Measurements from ENCODE around the gene KLHL29. TPM values are rescaled to one million over a fixed set of nuclear protein-coding genes. Genes with fewer than 3 reads are reported as not detected.

KLHL29 gene
- total RNA-seq, 2 experiments from 2014 or later: 2.9 to 3.5 TPM

DNA sequence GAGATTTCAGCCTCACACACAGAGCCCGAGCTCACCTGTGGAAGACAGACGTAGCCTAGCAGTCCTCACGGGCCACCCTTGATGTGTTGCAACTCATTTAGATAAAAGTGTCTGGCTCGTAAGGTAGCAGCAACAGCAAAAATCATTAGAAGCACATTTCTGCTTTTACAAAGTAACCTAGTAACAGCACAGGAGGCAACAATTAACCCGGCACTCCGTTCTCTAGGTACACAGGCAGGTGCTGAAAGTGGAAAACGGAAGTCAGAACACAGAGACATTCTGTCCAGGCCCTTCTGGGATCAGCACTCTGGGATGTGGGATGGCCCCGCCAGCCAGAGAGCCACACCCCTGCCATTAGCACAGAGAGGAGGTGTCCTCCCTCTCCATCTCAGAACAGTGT is 99.3 kb downstream of the KLHL29 start:
- no peak for DNase-seq
- H3K4me3 Mint-ChIP-seq: no peak overlapping the region
- no peaks in the 10 kb centered on the region for H3K36me3 Mint-ChIP-seq (ENCODE audit: low read depth)
- no peaks in the 10 kb centered on the region for H3K9me3 Mint-ChIP-seq
- ChIA-PET POLR2A (no interaction called here), CTCF (no interaction called here)
- peaks cover 22% of the 10 kb centered on the region for H3K4me1 Mint-ChIP-seq
- peaks cover 9% of the 10 kb centered on the region for H3K27me3 Mint-ChIP-seq
- no peak overlapping the region for H3K27ac Mint-ChIP-seq

DNA sequence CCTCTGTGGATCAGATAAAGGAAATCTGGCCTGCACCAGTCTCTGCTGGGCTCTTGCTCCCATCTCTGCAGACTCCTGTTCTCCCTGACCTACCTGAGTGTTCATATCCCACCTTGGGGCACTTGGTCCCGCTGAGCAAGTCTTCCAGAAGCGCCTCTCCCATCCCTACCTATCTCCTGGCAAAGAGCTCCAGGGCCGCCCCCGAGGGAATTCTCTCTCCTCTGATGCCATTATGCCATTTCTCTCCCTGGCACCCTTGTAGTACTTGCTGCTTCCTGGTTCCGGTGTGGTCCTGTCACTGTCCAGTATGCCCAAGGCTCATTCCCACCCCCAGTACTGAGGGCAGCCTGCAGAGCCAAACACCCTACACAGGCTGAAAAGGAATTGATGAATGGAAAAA is 99.8 kb downstream of the KLHL29 start:
- no peaks in the 10 kb centered on the region for H3K36me3 Mint-ChIP-seq (ENCODE audit: low read depth)
- ChIA-PET POLR2A (no interaction called here), CTCF (no interaction called here)
- H3K9me3 Mint-ChIP-seq: no peaks in the 10 kb centered on the region
- peaks cover 4% of the 10 kb centered on the region for H3K27me3 Mint-ChIP-seq
- no peak for DNase-seq
- no peak overlapping the region for H3K27ac Mint-ChIP-seq
- no peak overlapping the region for H3K4me3 Mint-ChIP-seq
- peaks cover 27% of the 10 kb centered on the region for H3K4me1 Mint-ChIP-seq

DNA sequence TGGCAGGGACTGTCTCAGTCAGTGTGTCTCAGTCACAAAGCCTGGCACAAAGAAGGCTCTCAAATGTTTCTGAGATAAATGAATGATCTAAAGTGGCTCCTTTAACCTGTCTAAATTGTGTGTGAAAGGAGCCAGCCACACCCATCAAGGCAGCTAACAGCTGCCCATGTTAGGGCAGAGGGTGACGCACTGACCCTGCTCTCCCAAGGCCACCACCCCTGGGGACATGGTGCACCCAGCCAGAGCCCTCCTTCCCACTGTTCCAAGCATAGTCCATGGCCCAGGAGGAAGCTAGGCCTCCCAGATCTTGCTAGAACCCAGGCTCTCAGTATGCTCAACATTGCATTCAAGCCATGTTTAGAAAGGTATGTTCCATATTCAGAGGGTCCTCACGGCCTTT is 100.3 kb downstream of the KLHL29 start:
- H3K27me3 Mint-ChIP-seq: peaks cover 4% of the 10 kb centered on the region

DNA sequence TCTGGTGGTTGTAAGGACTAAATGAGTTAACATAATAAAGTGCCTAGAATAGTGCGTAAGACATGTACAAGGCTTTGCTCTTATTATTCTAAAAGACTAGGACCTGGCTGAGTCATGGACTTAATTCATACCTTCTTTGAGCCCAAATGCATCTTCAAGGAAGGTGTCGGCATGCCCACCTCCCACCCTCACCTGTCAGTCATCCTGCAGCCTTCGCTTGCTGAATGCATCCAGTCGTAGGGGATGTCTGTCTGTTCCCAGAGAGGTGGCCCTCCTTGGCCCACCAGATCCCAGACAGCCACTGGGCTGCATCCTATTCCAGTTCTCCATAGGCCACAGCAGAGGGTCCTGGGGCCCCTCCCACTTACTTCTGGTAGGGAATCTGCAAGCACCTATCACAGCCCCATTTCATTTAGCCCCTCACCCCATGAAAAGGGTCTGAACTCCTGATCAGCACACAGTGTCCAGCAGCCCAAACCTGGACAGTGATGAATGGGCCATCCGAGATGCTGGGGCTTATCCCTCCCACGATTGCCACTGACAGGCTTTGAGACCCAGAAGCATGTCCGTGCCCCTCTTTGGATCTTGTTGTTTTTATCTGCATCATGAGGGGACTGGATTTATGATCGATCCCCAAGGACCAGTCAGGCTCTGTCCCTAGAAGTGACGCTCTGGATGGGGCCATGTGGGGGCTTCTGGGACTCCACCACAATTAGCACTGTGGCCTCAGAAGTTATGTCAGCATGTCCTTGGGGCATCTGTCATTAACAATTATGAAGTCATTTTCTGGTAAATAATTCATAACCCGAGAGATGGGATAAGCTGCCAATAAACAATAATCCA is 101.1 kb downstream of the KLHL29 start:
- POLR2A ChIA-PET: no interaction called here
- peaks cover 4% of the 10 kb centered on the region for H3K27me3 Mint-ChIP-seq
- peaks cover 40% of the 10 kb centered on the region for H3K4me1 Mint-ChIP-seq
- H3K27ac Mint-ChIP-seq: no peak overlapping the region
- H3K36me3 Mint-ChIP-seq (ENCODE audit: low read depth): no peaks in the 10 kb centered on the region
- H3K9me3 Mint-ChIP-seq: no peaks in the 10 kb centered on the region
- H3K4me3 Mint-ChIP-seq: no peak overlapping the region
- CTCF ChIA-PET: interaction anchor here (1.0 kb wide), 1 partner anchor 10 kb away, joined by 3 read pairs; no protein-coding TSS in a partner anchor
- DNase-seq: no peak

More for the DNA sequence above, 100.3 kb downstream of the KLHL29 start:
- no peak for DNase-seq
- Mint-ChIP-seq H3K9me3 (no peaks in the 10 kb centered on the region), H3K36me3 (ENCODE audit: low read depth) (no peaks in the 10 kb centered on the region), H3K27ac (no peak overlapping the region), H3K4me1 (peaks cover 32% of the 10 kb centered on the region), H3K4me3 (no peak overlapping the region)
- POLR2A ChIA-PET: no interaction called here
- CTCF ChIA-PET: no interaction called here

DNA sequence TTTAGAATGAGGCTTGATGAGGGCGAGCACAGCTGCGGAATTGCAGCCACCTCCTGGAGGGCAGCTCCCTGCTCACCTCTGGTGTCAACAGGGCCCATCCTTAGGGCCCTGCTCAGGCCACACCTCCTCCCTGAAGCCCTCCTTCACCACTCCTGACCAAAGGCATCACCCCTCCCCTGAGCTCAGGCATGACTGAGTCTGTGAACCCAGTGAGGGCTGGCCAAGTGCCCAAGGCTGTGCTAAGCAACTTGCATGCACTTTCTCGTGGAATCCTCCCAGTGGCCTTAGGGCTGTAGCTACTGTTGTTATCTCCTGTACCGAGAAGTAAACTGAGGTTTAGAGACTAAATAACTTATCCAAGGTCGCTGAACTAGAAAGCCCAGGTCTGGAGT is 101.7 kb downstream of the KLHL29 start:
- ChIA-PET POLR2A (no interaction called here), CTCF (interaction anchor here (1.0 kb wide), 1 partner anchor 9 kb away, joined by 3 read pairs; no protein-coding TSS in a partner anchor)
- no peak overlapping the region for H3K4me3 Mint-ChIP-seq
- H3K36me3 Mint-ChIP-seq (ENCODE audit: low read depth): no peaks in the 10 kb centered on the region
- no peak for DNase-seq
- peaks cover 4% of the 10 kb centered on the region for H3K27me3 Mint-ChIP-seq
- no peak overlapping the region for H3K27ac Mint-ChIP-seq
- H3K9me3 Mint-ChIP-seq: no peaks in the 10 kb centered on the region
- peaks cover 46% of the 10 kb centered on the region for H3K4me1 Mint-ChIP-seq

DNA sequence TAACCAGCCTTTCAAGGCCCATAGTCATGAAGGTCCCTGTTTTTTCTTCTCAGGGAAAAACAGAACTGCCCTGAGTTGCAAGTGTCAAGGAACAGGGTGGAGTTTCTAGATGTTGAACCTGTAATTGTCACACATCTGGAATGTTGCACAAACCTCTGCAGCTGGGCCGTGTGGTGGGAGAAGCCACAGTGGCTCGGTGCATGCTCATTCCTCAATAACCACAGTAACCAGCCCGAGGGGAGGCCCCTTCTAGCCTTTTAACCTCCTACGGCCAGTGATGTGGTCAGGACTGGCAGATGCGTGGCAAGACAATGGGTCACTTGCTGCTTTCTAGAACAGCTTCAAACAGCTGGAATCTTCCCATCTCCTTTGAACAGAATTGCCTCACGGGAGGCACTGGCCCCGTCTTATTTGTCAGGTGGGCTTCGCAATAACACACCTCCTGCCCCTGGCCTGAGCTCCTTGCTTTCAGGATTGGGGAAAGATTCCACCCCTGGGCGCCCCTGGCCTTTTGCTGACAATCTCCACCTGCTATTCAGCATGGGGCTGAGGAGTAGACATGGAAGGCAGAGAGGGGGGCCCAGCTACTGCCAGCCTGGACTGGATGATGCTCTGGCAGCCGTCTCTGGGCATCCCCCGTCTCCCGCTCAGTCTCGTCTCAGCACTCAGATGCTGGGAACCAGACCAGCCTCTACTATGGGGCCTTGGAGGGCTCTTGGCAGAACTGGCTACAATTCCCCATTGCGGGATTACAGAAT is 102.9 kb downstream of the KLHL29 start:
- H3K27me3 Mint-ChIP-seq: peaks cover 4% of the 10 kb centered on the region
- peaks cover 50% of the 10 kb centered on the region for H3K4me1 Mint-ChIP-seq
- CTCF ChIA-PET: interaction anchor here (0.9 kb wide), 1 partner anchor 10 kb away, joined by 3 read pairs; no protein-coding TSS in a partner anchor
- H3K27ac Mint-ChIP-seq: no peak overlapping the region
- no peaks in the 10 kb centered on the region for H3K9me3 Mint-ChIP-seq
- POLR2A ChIA-PET: no interaction called here
- DNase-seq: no peak
- peak overlapping the region; percentile 16 for H3K4me3 Mint-ChIP-seq
- H3K36me3 Mint-ChIP-seq (ENCODE audit: low read depth): no peaks in the 10 kb centered on the region

DNA sequence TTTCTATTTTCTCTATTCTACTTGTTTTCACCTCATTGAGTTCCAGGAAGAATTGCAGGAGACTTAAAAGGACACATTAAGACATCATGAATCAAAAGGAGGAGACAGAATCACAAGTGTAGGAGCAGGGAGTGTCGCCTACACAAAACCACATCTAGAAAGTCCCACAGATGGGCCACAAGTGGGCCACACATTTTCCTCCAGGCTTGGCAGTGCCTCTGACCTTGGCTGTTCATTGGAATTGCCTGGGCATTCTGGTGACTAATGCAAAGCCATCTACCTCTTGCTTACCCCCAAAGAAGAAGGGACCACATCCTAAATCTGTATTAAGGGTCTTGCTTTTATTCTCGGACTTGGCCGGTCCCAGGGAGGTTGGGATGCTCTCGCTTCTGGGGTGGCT is 103.6 kb downstream of the KLHL29 start:
- H3K9me3 Mint-ChIP-seq: no peaks in the 10 kb centered on the region
- peak overlapping the region; percentile 16 for H3K4me3 Mint-ChIP-seq
- H3K36me3 Mint-ChIP-seq (ENCODE audit: low read depth): no peaks in the 10 kb centered on the region
- peaks cover 4% of the 10 kb centered on the region for H3K27me3 Mint-ChIP-seq
- no peak for DNase-seq
- ChIA-PET POLR2A (no interaction called here), CTCF (no interaction called here)
- no peak overlapping the region for H3K27ac Mint-ChIP-seq
- H3K4me1 Mint-ChIP-seq: peaks cover 52% of the 10 kb centered on the region

DNA sequence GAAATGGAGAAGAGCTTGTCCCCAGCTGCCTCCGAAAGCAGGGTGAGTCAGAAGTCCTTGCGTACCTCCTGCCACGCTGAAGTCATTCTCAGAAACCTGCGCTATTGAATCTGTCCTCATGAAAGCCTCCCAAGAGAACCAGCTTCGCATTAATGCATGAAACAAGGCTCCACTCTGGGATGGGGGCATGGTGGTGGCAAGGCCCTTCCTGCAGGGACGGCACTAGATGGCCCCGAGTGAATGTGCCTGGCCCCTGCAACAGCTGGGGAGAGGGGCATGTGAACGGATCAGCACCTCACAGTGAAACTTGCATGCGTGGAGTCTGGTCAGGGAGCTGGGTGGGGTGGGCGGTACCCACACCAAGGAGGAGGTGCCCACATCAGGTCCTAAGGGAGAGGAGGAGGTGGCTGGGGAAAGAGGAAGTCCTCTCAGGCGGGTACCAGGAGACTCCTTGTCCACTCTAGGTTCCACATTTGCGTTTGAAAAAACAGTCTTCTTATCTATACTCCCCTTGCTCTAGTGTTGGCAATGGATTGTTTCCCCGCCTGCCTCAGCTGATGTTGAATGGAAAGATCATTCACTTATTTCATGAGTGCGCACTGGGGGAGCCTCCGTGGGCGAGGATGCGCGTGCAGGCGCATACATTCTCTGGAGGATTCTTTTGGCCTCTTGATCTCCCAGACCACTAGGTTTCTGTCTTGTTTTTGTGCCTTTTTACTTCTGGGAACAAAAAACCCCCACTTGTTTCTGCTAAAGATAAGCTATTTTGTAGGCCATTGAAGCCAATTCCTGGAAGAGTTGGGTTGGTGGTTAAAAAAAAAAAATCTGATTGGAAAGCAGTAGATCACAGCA is 104.7 kb downstream of the KLHL29 start:
- no peaks in the 10 kb centered on the region for H3K36me3 Mint-ChIP-seq (ENCODE audit: low read depth)
- DNase-seq: peak; percentile 30
- ChIA-PET CTCF (interaction anchor here (0.6 to 1.5 kb wide), 3 partner anchors 18 to 57 kb away, joined by 3 to 4 read pairs (median 3); no protein-coding TSS in a partner anchor), POLR2A (no interaction called here)
- no peaks in the 10 kb centered on the region for H3K9me3 Mint-ChIP-seq
- H3K27me3 Mint-ChIP-seq: peaks cover 5% of the 10 kb centered on the region
- peak overlapping the region; percentile 23 for H3K4me3 Mint-ChIP-seq
- peaks cover 52% of the 10 kb centered on the region for H3K4me1 Mint-ChIP-seq
- peak overlapping the region; percentile 80 for H3K27ac Mint-ChIP-seq

DNA sequence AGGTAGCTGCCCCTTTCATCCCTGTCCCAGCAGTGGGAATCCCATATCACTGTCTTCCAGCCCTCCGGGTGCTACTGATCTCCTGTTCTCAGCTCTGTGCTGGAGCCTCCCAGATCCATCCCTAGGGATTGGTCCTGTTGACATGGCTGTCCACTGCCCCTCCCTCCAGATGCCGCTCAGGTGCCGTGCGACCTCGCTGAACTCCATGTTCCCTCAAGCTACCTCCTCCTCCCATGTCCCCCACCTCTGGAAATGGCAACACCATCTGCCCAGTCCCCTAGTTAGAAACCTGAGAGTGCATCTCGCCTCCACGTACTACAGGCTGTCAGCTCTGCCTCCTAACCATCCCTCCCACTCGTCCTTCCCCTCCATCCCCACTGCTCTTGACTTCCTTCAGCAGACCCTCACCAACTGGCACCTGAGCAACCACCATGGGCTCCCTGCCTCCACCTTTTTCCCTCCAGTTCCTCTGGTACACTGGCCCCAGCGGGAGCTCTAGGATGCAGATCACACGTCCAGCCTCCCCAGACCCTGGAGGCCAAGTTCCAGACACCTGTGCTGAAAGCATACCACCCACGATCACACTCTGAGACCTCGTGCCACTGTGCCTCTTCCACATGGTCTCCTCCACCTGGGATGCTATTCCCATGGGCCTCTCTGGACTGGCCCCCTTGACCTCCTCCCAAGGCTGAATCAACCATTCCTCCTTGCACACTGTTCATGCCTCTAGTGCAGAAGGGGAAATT is 106.8 kb downstream of the KLHL29 start:
- Mint-ChIP-seq H3K9me3 (no peaks in the 10 kb centered on the region), H3K27me3 (peaks cover 4% of the 10 kb centered on the region), H3K4me1 (peaks cover 66% of the 10 kb centered on the region), H3K4me3 (no peak overlapping the region), H3K36me3 (ENCODE audit: low read depth) (no peaks in the 10 kb centered on the region), H3K27ac (no peak overlapping the region)
- DNase-seq: no peak
- ChIA-PET CTCF (interaction anchor here (0.6 to 2.2 kb wide), 4 partner anchors 9 to 1495 kb away, joined by 3 to 5 read pairs (median 4); no protein-coding TSS in a partner anchor), POLR2A (no interaction called here)

DNA sequence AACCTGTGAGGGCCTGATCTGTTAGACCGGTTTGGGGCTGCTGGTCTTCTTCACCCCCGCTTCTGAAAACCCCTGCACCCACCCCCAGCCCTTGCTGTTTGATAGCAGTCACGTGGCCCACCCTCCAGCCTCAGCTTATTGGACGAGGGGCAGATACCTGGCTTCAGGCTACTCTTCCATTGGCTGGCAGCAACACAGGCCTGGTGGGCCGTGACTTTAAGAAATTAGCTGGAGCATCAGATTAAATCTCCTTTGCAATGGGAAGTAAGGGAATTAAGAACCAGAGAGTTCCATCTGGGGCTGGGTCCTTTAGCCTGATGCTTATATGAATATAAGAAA is 107.3 kb downstream of the KLHL29 start:
- peaks cover 70% of the 10 kb centered on the region for H3K4me1 Mint-ChIP-seq
- ChIA-PET POLR2A (no interaction called here), CTCF (interaction anchor here (0.6 to 2.2 kb wide), 3 partner anchors 9 to 1495 kb away, joined by 3 to 5 read pairs (median 4); no protein-coding TSS in a partner anchor)
- H3K4me3 Mint-ChIP-seq: no peak overlapping the region
- H3K9me3 Mint-ChIP-seq: no peaks in the 10 kb centered on the region
- no peaks in the 10 kb centered on the region for H3K36me3 Mint-ChIP-seq (ENCODE audit: low read depth)
- peaks cover 4% of the 10 kb centered on the region for H3K27me3 Mint-ChIP-seq
- H3K27ac Mint-ChIP-seq: no peak overlapping the region
- DNase-seq: no peak

DNA sequence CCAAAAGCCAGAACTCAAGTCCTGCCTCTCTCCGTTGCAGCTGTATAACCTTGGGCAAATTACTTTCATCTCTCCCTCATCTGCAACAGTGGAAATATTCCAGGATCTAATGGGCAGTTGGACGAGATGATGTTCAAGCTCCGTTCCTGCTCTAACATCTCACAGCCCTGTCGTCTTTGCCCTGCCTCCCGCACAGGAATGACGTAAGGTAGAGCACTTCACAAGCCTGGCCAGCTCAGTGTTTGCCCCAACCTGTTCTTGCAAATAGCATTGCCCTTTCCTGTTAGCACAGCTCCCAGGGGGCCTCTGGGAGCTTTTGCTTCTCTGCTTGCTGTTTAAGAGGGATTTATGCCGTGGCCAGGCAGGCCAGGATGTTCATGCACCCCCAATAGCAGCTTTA is 107.9 kb downstream of the KLHL29 start:
- ChIA-PET POLR2A (no interaction called here), CTCF (interaction anchor here (1.4 to 2.2 kb wide), 2 partner anchors 10 to 13 kb away, joined by 3 to 5 read pairs; no protein-coding TSS in a partner anchor)
- no peak overlapping the region for H3K27ac Mint-ChIP-seq
- peaks cover 70% of the 10 kb centered on the region for H3K4me1 Mint-ChIP-seq
- no peak overlapping the region for H3K4me3 Mint-ChIP-seq
- H3K27me3 Mint-ChIP-seq: peaks cover 8% of the 10 kb centered on the region
- no peak for DNase-seq
- no peaks in the 10 kb centered on the region for H3K9me3 Mint-ChIP-seq
- no peaks in the 10 kb centered on the region for H3K36me3 Mint-ChIP-seq (ENCODE audit: low read depth)

DNA sequence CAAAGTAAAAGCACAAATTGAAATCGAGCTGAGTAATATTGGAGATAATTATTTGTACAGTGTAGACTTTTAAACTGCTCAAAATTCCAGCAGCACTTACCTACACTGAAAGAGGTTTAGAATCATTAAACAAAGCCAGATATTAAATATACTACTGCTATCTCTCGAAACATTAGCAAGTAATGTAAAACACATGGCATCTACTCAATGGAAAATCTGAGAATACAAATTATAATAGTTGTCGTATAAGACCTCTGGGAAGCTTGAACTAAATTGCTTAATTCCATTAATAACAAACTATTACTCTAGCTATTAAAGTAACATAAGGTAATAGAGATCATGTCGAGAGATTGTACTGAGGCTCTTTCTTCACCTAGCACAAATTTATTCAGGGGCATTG is 108.9 kb downstream of the KLHL29 start:
- no peaks in the 10 kb centered on the region for H3K36me3 Mint-ChIP-seq (ENCODE audit: low read depth)
- POLR2A ChIA-PET: no interaction called here
- DNase-seq: no peak
- no peaks in the 10 kb centered on the region for H3K9me3 Mint-ChIP-seq
- peaks cover 11% of the 10 kb centered on the region for H3K27me3 Mint-ChIP-seq
- no peak overlapping the region for H3K27ac Mint-ChIP-seq
- CTCF ChIA-PET: interaction anchor here (0.8 kb wide), 1 partner anchor 10 kb away, joined by 3 read pairs; no protein-coding TSS in a partner anchor
- H3K4me1 Mint-ChIP-seq: peaks cover 68% of the 10 kb centered on the region
- no peak overlapping the region for H3K4me3 Mint-ChIP-seq
